Activated CD4-positive, alpha-beta T cell treated with anti-CD3 and anti-CD28 coated beads, Interleukin-2, Interleukin-6, amounts not matched to agents 100 ng/mL and 50 ng/mL, durations not matched to agents 16 hours and 8 hours (primary cell): ENCODE data around the gene HIBADH.
"Not testable (repeated sequence)": the region's sequence is repeated elsewhere in the genome, so short reads cannot be mapped to it uniquely, and the experiment has no call there.

Experiments
- DNase-seq: peaks from one replicate; pipeline ENCODE4 v3.0.0-alpha.2; 2020

HIBADH gene

DNA sequence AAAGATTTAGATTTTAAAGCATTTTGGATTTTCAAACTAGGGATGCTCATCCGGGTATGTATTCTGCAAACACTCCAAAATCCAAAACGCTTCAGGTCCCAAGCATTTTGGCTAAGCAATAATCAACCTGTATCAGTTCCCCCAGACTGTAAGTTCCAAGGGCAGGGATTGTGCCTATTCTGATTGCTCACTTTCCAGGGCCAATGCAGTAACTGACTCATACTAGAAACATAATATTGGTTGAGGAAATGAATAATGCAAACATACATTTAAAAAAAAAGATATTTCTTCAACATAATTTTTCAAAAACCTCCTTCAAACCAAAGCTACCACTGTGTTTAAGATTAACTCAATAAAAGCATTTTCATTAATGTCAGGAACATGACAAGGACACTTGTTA is 69.5 kb downstream of the HIBADH start:
- DNase-seq: no peak

DNA sequence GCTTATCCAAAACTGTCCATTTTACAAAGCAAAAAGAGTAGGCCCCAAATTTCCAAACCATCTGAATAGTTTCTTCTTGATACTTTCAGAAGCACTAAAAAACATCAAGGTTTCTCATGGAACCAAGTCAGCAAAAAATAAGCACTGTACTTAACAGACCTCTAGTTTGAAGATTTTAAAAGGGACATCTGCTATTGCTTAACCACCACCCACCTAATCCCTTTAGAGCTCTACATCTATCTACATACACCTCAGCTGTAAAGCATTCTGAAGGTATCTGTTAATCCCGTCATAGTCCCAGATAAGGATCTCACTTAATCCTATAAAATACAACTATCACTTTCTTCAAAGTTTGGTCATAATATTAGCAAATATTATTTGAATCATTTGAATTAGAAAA is 72.3 kb downstream of the HIBADH start:
- DNase-seq: no peak

DNA sequence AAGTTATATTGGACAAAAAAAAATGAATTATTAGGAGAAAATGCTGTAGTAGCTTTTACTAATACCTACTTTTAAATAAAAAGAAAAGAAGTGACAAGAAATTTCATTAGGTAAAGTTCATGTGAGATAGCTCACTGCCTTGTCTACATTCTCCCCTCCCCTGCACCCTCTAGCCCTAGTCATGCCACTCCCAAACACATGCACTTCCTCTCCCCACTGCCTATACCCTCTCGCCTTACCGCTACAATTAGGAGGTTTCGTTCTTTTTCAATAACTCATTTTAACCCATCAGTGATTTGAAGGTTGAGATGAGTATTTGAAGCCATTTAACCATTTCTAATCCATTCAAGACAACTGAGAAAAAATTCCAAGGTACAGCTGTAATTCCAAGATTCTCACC is 75.3 kb downstream of the HIBADH start:
- no peak for DNase-seq

DNA sequence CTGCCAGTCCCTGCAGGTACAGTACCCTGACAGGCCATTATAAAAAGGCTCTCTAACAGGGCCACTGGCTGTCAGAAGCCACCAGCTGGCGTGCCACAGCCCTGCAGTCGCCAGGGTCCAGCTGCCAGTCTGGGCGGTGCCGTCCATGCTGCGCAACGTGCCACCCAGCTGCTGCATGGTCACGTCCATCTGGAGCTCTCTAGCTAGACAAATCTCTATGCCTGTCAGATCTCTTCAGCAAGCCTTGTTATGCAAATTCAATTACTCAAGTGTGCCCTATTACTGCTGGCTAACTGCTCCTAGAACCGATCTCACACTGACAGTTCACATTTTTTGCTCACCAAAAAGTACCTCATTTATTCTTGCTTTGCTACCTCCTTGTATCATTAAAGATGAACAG is 75.9 kb downstream of the HIBADH start:
- DNase-seq: no peak

DNA sequence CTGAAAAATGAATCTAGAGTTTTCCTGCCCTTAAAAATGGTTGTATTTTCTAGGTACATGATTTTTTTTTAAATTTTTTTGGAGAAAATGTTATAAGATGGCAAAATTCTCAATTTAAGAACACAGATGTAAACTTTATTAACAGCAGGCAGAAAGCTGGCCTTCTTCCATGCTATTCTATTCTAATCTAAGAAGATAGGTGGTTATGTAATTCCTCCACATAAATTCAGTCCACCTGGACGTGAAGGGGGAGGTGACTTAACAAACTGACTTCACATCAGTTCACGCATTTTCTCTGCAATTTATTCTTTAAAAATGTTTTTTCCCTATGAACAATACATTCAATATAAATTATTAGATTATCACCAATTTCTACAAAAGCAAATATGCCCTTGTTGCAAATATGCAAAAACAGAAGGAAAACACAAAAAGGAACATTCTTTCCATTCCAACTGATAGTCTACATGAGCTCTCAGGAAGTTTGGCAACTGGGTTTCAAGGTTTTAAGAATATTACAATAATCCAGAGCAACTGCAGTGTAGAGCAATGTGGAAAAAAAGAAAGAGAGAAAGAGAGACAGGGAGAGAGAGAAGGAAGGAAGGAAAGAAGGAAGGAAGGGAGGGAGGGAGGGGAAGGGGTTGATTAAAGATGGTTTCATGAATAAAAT is 76.8 kb downstream of the HIBADH start:
- DNase-seq: no peak

DNA sequence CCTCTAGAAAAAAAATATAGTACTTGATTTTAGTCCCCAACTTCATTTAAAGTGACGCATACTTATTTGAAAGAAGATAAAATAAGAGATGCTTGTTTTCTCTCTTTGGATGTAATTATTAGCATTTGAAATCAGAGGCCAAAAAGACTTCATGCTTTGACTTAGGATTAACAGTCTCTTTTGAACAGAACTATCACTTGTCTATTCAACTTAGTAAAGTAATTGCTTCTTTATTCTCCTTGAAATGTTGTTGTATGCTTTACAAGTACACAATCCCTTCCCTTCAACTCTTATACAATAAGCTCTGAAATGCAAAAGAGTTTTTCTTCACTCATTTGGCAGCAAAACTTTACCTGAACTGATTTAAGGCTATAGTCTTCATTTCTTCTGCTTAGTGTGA is 80.8 kb downstream of the HIBADH start:
- DNase-seq: no peak

DNA sequence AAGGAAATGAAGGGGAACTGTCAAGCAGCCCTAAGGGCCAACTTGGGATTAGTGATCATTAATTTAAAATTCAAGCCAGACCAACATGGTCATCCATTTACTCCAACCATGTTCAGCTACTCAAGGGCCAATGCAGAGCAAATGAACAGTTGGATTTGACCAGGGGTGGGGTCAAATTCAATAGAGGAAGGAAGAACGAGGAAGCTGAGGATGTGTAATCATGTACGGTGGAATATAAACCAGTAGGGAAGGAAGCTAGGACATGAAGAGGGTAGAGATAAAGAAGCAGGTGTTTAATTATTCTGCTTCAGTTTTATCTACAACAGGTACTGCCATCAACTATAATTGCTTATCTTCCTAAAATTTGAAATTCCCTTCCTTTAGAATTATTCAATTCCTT is 81.6 kb downstream of the HIBADH start:
- DNase-seq: no peak

DNA sequence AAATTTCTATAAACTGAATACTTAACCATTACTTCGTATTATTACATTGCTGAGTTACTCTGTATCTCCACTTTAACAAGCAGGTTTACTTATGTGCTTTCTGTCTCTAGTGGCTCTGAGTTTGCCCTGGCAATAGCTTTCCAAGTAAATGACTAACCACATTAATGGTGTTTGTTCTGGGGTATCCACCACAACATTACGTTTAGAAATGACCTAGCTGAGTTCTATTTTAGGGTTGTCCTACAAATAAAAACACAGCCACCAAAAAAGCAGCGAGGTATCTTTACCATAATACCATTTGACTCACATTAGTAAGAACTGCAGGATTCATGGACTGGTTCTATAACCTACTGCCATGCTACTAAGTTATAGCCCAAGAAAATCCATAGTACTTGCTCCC is 83.1 kb downstream of the HIBADH start:
- no peak for DNase-seq

DNA sequence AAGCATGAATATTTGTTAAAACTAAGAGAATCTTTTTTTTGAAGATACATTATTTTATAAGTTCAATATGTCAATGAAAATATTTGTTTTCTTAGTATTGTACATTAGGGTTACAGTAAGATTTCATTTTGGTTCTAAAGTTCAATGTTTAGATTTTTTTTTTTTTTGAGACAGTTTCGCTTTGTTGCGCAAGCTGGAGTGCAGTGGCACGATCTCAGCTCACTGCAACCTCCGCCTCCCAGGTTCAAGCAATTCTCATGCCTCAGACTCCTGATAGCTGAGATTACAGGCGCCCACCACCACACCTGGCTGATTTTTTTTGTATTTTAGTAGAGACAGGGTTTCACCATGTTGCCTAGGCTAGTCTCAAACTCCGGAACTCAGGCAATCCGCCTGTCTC is 84.5 kb downstream of the HIBADH start:
- not testable (repeated sequence) for DNase-seq

DNA sequence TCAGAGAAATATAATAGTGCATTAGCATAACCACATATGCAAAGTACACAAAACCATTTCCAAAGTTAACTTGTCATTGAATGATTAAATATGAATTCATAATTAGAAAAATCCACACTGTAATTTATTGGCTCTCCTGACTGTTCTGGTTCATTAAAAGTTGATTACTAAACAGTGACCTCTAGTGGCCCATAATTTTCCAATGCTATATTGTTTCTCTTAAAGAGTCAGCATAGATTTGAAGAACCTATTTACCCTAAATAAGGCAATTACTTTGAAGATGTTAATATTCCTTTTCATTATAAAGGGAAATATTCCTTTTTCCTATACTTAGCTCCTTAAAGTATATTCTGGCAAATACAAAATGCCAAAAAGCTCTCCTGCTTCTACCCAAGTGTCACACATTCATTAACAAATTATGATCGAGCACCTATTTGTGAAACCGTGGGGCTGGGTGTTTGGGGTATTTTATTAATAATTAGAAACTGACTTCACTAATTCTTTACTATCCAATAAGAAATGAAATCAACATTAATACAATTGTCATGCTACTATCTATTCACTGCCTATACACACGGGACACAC is 86.2 kb downstream of the HIBADH start:
- peak; percentile 46 for DNase-seq

DNA sequence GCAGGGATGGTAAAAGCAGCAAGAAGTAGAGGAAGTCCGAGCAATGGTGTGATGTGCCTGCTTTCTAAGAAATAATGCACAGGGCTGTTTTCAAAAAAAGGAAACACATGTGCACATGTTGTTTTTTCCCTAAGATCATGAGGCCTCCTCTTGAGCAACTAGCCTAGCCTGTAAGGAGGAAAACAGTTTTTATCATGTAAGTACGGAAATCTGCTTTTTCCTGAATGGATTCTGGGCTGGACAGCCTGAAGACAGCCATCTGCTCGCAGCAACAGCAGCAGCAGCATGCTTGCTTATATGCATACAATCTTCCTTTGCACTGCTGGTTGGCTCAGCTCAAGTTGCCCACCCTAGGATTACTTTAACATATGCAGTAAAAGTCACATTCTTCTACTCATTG is 87.1 kb downstream of the HIBADH start:
- no peak for DNase-seq

DNA sequence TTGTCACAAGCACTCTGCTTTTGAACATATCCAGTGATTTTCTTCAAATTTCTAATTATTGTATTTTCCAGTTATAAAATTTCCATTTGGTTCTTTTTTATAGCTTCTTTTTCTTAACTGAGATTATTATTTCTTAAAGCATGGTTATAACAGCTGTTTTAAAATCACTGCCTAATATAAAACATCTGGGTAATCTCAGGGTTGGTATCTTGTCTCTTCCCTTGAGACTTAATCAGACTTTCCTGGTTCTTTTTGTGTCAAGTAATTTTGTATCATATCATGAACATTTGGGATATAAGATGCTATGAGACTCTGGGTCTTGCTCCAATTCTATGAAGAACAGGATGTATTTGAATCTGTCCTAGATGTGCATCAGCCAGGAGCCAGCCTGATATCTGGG is 93.6 kb downstream of the HIBADH start:
- DNase-seq: no peak

DNA sequence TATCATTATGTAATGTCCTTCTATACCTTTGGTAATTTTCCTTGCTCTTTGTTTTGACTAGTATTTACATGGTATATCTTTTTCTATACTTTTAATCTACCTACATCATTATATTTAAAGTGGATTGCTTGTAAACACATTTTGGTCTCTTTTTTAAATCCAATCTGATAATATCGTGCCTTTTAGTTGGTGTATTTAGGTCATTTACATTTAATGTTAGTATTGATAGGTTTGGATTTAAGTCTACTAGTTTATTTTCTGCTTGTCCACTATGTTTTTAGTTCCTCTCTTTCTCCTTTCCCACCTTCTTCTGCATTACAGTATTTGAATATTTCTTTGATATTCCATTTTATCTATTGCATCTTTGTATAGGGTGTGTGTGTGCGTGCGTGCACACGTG is 95.4 kb downstream of the HIBADH start:
- no peak for DNase-seq

DNA sequence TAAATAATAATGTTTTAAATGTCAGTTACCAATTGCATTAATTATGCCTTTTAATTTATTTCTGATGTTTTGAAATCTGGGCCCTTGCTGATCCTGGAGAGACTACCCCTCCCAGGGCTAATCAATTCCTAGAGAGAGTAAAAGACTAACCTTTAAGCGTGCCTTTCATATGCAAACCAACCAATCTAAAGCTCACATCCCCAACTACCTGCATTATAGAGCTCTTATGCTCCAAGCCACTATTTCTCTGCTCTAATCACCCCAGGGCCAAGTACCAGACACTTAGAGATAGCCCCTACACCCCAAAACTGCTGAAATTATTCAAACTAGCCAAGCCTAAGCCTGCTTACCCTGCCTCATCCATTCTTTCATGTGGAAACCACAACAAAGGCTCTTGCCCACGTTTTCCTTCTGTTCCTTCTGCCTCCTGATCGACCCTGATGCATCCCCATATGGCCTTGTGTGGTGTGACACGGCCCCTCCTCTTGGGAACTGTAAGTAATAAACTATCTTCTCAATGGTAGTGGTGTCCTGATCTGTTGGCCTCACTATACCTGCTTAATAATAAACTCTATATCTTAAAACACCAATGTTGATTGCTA is 97.7 kb downstream of the HIBADH start:
- no peak for DNase-seq

DNA sequence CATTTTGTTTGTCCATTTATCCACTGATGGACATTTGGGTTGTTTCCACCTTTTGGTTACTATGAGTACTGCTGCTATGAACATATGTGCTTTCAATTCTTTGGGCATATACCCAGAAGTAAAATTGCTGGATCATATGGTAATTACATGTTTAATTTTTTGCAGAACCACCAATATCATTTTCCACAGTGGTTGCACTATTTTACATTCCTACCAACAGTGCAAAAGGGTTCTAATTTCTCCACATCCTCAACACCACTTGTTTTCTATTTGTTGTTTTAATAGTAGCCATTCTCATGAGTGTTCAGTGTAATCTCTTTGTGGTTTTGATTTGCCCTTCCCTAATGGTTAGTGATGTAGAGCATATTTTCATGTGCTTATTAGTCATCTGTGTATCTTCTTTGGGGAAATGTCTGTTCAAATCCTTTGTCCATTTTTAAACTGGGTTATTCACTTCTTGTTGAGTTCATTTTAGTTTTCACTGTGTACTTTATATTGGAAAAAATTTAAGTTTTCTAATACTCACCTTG is 101.9 kb downstream of the HIBADH start:
- DNase-seq: no peak

DNA sequence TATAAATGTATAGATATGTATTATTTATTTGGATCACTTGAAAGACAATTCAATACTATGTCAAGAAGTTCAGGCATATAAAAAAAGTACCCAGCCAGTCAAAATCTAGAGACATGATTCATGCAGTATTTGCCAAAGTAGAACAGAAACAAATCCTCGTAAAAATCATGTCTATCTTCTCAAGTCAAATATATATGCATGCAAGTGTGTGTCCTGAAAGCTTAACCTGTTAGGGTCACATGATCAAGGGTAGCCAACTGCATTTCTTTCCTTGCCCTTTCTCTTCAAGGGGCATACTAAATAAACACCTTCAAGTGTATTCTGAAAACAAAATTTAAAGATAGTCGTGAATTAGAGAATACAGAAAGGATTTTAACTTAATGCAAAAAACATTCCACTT is 107.0 kb downstream of the HIBADH start:
- DNase-seq: no peak

DNA sequence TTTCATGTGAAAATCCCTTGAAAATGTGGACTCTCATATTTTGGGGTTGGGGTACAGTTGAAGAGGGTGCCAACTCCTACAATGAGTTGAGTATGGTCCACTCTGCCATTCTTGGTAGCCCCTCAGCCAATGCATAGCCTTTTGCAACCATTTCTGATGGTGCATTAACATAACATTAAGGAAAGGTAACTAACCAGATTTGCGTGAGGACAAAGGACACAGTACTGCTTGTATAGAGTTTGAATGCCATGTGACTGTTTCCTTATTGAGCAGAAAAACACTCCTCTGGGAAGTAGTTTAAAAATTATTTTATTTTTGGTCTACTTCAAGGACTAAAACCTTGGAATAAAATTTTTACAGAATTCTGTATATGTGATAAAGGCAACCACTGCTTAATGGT is 107.9 kb downstream of the HIBADH start:
- DNase-seq: no peak

DNA sequence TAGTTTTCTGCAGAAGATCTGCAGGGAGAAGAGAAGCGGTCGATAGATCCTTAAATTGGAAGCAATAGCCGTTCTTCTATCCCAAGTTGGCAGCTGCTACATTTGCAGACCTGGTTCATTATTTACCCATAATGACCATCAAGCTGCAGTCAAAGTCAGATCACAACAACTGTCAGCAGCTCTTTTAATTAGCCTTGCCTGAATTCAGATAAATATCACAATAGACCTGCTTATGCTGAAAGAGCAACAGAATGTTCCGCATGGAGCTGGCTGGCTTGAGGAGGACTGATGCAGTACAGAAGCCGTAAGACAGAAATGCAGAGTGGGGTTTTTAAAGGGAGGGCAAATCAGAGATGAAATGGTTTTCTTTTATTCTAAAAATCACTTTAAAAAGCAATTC is 109.4 kb downstream of the HIBADH start:
- DNase-seq: no peak

DNA sequence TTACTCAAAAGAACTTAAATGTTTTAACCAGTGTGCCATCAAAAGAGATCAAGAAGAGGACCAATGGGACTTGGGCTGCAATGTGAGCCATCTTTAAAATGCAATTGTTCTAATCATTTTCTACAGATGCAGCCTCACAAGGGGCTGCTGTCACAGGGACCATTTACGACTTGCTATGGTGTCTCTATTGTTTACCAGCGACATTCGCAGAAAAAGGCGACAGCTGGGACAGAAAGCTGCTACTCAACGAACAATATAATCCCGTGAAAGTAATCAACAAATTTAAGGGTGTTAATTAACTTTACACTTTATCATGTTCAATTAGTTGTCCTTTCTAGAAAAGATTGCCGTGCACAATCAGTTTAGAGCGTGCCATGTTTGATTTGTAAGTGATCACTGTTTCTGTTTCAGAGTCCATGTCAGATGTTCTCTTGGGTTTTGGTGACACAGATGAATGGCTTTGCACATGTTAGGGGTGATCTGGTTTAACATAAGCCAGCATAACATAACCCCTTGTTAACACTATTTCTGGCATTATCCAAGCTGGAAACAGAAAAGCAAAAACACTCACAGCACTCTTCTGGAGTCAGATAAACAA is 110.8 kb downstream of the HIBADH start:
- no peak for DNase-seq

DNA sequence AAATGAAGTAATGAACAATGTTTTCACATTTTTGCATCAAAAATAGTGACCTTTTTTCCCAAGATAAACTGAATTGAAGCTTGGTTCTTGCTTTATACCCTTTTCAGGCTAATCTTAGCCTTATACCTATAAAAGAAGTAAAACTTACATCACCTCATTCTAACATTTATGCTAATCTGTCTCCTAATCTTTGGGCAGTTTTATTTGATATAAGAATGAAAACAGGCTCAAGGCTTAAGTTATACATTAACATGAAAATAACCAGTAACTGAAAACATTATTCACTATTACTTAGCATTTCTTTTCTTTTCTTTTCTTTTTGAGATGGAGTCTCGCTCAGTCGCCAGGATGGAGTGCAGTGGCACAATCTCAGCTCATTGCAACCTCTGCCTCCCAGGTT is 113.1 kb downstream of the HIBADH start:
- no peak for DNase-seq

DNA sequence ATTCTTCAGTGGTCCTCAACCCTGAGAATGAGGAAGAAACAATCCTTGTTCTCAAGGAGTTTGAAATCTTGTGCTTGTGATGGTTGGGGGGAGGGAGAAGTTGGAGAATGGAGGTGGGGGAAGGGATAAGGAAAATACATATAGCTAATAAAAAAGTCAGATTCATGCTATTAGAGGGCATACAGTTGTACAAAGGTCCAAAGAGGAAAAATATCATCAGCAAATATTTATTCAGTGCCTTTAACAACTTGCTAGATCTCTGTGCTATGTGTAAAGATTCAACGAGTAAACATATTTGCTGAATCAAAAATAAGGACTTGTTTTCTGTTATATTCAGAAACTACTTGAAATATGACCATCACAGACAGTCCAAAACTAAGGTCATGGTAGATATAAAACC is 114.4 kb downstream of the HIBADH start:
- no peak for DNase-seq

DNA sequence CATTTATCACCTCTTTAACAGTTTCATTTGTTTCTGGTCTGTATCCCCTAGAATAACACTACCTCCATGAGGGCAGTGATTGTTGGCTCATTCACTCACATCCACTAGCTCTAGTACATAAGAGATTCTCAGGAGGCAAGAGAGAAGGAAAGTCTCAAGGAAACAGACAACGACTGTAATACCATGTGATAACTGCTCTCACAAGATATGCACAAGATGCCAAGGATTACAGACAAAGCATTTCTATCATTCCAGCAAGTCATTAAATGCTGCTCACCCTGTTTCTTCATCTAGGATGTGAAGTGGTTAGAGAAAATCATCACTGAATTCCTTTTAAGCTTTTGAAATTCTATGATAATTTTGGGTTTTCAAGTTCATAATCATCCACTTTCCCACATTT is 115.3 kb downstream of the HIBADH start:
- no peak for DNase-seq

DNA sequence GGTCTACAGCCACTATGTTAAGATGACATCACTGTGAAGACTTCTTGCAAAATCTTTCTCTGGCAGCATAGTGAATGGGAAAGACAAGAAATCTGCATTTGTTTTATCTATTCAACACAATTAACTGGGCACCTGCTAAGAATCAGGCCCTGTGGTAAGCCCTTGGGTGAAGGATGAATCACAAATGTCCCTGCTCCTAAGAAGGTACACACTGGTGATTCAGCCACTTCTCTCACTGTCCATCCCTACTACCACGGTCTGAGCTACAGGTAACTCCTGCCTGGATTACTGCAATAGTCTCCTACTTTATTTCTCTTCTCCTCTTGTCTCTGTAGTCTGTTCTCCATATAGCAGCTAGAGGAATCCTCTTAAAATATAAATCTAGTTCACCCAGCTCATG is 116.1 kb downstream of the HIBADH start:
- DNase-seq: no peak

DNA sequence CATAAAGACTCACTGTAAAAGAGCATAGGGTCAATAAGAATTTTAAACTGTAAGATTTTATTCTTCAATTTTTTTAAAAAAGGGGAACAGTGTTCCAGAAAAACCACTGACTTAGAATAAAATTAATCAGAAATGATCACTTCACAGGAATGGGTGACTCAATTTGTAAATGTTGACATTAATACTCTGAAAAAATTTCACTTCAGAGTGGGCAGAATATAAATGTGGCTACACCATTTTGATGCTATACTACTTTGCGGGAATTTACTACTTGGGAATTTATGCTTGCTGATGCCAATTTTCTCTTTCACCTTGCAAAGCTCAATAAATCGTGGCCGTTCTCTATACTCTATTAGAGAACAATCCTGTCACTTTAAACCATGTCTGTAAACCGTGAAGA is 126.9 kb downstream of the HIBADH start:
- DNase-seq: no peak
